Epithelial cell of esophagus (primary cell): ENCODE data around the gene PTH2.

Experiments used
- DNase-seq: peaks from one replicate; pipeline ENCODE4 v3.0.0; 2010; ENCODE audit warnings: low read depth
- H3K4me3 ChIP-seq: 2 replicates; pipeline ENCODE4 v1.5.1; 2011; ENCODE audit warnings: mild to moderate bottlenecking, low read length, control low read depth
- TF ChIP-seq, protein P1 (sequence below): IDR thresholded peaks from 2 replicates; pipeline ENCODE4 v1.5.1; 2011; ENCODE audit warnings: low read depth, mild to moderate bottlenecking, low read length, control low read depth, inconsistent platforms; ENCODE audit not compliant: insufficient read depth; ENCODE audit errors: missing control alignments

Gene PTH2

DNA sequence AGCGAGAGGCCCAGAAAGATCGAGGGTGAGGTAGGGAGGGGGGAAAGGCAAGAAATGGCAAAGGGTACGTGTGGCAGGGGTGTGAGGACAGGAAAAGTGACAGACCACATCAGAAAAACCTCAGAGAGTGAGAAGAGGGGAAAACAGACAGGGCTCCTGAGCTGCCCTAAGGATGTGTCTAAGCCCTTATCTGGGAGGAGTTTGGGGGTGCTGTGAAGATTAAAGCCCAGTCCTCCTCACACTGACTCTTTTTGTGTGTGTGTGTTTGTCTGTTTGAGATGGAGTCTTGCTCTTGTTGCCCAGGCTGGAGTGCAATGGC, 703 bp upstream of the PTH2 start:
- DNase-seq = no peak
- TF ChIP-seq, protein P1, sequence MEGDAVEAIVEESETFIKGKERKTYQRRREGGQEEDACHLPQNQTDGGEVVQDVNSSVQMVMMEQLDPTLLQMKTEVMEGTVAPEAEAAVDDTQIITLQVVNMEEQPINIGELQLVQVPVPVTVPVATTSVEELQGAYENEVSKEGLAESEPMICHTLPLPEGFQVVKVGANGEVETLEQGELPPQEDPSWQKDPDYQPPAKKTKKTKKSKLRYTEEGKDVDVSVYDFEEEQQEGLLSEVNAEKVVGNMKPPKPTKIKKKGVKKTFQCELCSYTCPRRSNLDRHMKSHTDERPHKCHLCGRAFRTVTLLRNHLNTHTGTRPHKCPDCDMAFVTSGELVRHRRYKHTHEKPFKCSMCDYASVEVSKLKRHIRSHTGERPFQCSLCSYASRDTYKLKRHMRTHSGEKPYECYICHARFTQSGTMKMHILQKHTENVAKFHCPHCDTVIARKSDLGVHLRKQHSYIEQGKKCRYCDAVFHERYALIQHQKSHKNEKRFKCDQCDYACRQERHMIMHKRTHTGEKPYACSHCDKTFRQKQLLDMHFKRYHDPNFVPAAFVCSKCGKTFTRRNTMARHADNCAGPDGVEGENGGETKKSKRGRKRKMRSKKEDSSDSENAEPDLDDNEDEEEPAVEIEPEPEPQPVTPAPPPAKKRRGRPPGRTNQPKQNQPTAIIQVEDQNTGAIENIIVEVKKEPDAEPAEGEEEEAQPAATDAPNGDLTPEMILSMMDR = no peak
- H3K4me3 ChIP-seq = no peak overlapping the region

DNA sequence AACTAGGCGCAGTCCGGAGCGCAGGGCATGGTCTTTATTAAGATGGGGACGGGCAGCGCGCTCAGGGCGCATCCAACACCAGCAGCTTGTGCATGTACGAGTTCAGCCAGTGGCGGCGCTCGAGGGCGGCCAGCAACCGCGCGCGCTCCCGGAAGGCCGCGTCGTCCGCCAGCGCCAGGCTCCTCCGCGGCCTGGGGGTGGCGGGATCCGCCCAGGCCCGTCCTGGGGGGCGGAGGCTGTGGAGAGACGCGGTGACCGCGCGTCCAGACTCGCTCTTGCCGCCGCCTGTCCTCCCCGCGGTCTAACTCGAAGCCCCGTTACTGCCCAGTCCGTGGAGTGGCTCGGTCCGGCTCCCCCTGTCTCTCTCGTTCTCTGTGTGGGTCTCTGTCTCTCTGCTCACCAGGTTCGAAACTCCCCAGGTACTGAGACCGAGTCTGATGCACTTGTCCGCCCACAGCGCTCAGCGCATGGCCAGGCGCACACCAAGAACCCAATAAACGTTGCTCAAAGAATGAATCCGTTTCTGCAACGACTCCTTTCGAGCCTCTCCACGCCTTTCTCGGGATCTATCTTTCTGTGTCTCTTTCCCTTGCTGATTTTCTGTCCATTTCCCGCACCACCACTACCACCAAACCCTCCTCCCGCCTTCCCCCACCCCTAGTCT, 702 bp downstream of the PTH2 start:
- DNase-seq = peak; percentile 57
- H3K4me3 ChIP-seq = no peak overlapping the region
- TF ChIP-seq, protein P1 = no peak

- TF ChIP-seq, protein P1 = no peak
- no peak overlapping the region for H3K4me3 ChIP-seq
- no peak for DNase-seq
These were observed 1.4 kb downstream of the PTH2 start for GRCh38 chr19:49421878-49422202.

DNA sequence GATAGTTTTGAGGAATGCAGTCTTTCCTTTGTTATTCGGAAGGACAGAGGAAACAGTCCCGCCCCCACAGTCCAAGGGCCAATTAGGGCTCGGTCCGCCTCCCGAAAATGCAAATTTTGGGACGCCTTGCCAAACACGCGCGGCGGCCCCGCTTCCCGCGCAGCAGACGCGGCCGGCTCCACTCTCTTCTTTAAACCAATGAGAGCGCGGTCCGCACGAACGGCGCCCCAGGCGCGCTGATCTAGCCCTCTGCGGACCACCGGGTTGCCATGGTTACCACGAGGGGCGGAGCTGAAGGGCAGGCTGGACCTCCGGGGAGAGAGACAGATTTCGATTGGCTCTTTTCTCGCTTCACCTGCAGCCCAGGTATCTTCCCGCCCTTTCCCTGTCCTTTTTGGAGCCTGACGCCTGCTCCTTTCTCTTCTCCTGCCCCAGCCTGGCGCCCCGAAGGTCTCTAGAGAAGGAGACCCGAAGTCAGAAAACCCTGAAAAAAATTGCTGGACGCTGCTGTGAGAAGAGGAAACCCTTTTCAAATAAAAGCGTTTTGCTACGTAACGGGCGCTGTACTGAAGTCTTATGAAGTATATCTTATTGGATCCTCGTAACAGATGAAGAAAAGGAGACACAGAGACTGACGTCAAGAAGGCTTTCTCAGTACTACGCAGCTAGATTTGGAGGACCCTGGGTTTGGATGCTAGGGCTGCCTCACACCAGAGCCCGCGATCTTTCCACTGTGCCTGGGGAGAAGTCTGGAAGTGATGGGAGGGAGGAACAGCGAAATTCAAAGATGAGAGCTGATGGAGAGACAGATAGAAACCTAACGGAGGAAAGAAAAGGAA, 2.0 kb downstream of the PTH2 start:
- TF ChIP-seq, protein P1 = no peak
- DNase-seq = peak; percentile 58
- H3K4me3 ChIP-seq = no peak overlapping the region

GRCh38 chr19:49420227-49420626, 3.0 kb downstream of the PTH2 start:
- H3K4me3 ChIP-seq = no peak overlapping the region
- TF ChIP-seq, protein P1 = no peak
- no peak for DNase-seq

DNA sequence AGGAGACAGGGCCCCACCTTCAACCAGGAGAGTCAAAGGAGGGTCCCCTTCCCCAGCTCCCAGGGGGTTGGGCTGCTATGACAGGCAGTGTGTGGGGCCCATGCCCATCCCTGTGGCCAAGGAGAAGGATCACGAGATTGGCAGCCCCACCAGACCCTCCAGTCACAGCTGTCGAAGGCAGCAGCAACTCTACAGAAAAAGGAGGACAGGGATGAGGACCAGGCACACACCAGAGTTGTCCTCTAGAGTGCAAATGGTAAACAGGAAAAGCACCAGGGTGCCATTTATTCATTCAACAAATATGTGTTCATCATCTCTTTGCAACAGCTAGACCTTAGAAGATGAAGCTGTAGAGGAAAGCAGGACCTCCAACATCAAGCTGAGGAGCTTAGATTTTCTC, 4.1 kb downstream of the PTH2 start:
- TF ChIP-seq, protein P1 = no peak

DNA sequence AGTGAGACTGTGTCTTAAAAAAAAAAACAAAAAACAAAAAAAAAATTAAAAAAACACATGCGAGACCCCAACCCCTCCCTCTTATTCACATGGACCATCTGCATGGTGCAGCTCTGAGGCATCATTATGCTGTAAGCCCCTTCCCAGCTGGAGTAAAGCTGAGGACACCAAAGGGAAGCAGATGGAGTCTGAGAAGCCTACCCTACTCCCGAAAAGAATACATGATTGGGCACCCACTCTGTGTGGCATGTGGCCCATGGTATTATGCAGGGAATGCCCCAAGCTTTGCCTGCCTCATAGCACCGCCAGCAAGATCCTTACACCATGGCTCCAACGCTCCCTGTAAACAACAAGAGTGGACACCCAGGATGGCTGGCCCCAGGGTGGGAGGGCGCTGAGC, 4.7 kb downstream of the PTH2 start:
- TF ChIP-seq, protein P1 = no peak
- no peak for DNase-seq
- no peak overlapping the region for H3K4me3 ChIP-seq

More for the DNA sequence above, 4.1 kb downstream of the PTH2 start:
- no peak for DNase-seq
- H3K4me3 ChIP-seq = no peak overlapping the region
